ENCODE data around the gene ALK. TPM values are rescaled to one million over a fixed set of nuclear protein-coding genes. Genes with fewer than 3 reads are reported as not detected.

The ALK gene
- total RNA-seq, 1 donor from 2014 or later = not detected

DNA sequence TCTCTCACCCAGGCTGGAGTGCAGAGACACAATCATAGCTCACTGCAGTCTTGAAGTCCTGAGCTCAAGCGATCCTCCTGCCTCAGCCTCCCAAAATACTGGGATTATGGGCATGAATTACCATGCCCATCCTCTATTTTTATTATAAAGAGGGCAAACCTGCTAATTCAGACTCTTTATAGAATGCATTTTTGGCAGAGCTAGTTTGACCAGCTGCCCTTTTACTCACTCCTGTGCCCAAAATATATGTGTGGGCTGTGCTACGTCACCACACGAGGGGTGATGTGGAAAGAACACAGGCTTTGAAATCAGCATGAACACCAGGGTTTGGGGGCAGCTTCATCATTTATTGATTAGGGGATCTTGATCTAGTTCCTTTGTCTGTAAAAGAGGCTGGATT, 668.4 kb downstream of the ALK start:
- no peak overlapping the region for H3K4me3 ChIP-seq (ENCODE audit: low read depth, low read length)
- H3K27me3 ChIP-seq (ENCODE audit: control insufficient read depth, insufficient read depth, low read length) = peaks cover 4% of the 10 kb centered on the region
- no peaks in the 10 kb centered on the region for H3K36me3 ChIP-seq (ENCODE audit: control insufficient read depth, insufficient read depth, low read length)
- no peak for DNase-seq (ENCODE audit: low read depth)
- no peak for FAIRE-seq
- TF ChIP-seq CTCF (IDR thresholded peaks at IDR 0.05; ENCODE audit: insufficient read depth, low read length, severe bottlenecking) = no peak

DNA sequence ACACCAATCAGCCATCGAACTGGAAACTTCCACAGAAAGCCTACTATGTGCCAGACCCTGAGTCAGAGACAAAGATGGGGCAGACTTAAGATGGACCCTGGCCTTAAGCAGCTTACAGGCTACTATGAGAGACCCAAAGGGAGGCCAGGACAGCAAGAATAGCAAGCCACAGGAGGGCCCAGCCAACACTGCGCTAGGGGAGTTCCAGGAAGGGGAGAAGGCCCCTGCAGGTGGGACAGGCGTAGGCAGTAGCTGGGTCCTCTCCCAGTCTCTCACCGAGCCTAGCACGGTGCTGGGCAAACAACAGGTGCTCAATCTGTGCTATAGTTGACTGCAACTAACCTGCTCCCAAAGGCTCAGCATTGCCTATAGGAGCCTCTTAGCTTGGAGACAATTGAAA, 670.0 kb downstream of the ALK start:
- Histone ChIP-seq H3K4me3 (ENCODE audit: low read depth, low read length) (no peak overlapping the region), H3K27me3 (ENCODE audit: control insufficient read depth, insufficient read depth, low read length) (peaks cover 4% of the 10 kb centered on the region), H3K36me3 (ENCODE audit: control insufficient read depth, insufficient read depth, low read length) (no peaks in the 10 kb centered on the region)
- DNase-seq (ENCODE audit: low read depth) (no peak), FAIRE-seq (no peak)
- TF ChIP-seq CTCF (IDR thresholded peaks at IDR 0.05; ENCODE audit: insufficient read depth, low read length, severe bottlenecking) = no peak

DNA sequence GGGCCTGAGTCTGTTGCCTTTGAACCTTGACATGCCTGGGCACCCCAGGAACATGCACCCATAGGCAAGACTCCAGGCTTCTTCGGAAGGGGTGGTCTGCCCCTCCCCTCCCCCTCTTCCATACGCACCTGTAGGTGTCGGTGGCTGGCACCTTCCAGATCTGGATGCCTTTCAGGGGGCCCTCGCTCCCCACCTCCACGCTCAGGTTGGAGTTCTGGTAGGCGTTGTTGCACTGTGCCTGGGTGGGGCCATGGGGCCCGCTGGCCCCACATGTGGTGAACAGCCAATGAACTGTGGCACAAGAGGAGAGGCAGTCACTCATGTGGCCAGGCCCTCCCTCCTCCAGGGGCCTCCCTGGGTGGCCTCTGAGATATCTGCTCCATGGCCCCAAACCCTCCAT, 670.4 kb downstream of the ALK start:
- TF ChIP-seq CTCF (IDR thresholded peaks at IDR 0.05; ENCODE audit: insufficient read depth, low read length, severe bottlenecking) = no peak
- H3K36me3 ChIP-seq (ENCODE audit: control insufficient read depth, insufficient read depth, low read length) = no peaks in the 10 kb centered on the region
- FAIRE-seq (no peak), DNase-seq (ENCODE audit: low read depth) (no peak)
- no peak overlapping the region for H3K4me3 ChIP-seq (ENCODE audit: low read depth, low read length)
- peaks cover 4% of the 10 kb centered on the region for H3K27me3 ChIP-seq (ENCODE audit: control insufficient read depth, insufficient read depth, low read length)

- DNase-seq (ENCODE audit: low read depth) = no peak
- no peak for FAIRE-seq
- H3K27me3 ChIP-seq (ENCODE audit: control insufficient read depth, insufficient read depth, low read length) = no peaks in the 10 kb centered on the region
- H3K4me3 ChIP-seq (ENCODE audit: low read depth, low read length) = no peak overlapping the region
- no peak for TF ChIP-seq CTCF (IDR thresholded peaks at IDR 0.05; ENCODE audit: insufficient read depth, low read length, severe bottlenecking)
- H3K36me3 ChIP-seq (ENCODE audit: control insufficient read depth, insufficient read depth, low read length) = no peaks in the 10 kb centered on the region
These were observed 671.6 kb downstream of the ALK start for GRCh38 chr2:29249666-29250253.

GRCh38 chr2:29247336-29247914, 674.0 kb downstream of the ALK start:
- Histone ChIP-seq H3K27me3 (ENCODE audit: control insufficient read depth, insufficient read depth, low read length) (no peaks in the 10 kb centered on the region), H3K4me3 (ENCODE audit: low read depth, low read length) (no peak overlapping the region), H3K36me3 (ENCODE audit: control insufficient read depth, insufficient read depth, low read length) (no peaks in the 10 kb centered on the region)
- no peak for TF ChIP-seq CTCF (IDR thresholded peaks at IDR 0.05; ENCODE audit: insufficient read depth, low read length, severe bottlenecking)
- FAIRE-seq (no peak), DNase-seq (ENCODE audit: low read depth) (no peak)
